GM12878 (cell line): ENCODE data around the gene OPCML. TPM values are rescaled to one million over a fixed set of nuclear protein-coding genes. Genes with fewer than 3 reads are reported as not detected.

Experiments
- ATAC-seq: fragments of 200-7000 bp; cut with Tn5 transposase; 3 replicates; pipeline ENCODE4 v1.9.1; 2020; ENCODE audit warnings: mild to moderate bottlenecking, moderate library complexity
- BruUV-seq: library from RNA; stranded (reverse); fragments of 400-500 nt; replicated peaks from 2 replicates; lab custom pipeline; 2021; lab: Mats Ljungman, UMichigan
- CTCF ChIA-PET: fragments of 300-600 bp; sonication (Branson Sonifier 250); formaldehyde crosslinking; extraction: SDS; loops from one replicate; lab custom pipeline; 2021; ENCODE audit warnings: inconsistent platforms; lab: Yijun Ruan, JAX
- POLR2A ChIA-PET: fragments of 350-600 bp; formaldehyde crosslinking; extraction: SDS; loops from one replicate; lab custom pipeline; 2021; ENCODE audit warnings: inconsistent platforms; lab: Charles Lee
- RAD21 ChIA-PET: fragments of 300-600 bp; sonication (Branson Sonifier 250); formaldehyde crosslinking; loops from one replicate; lab custom pipeline; 2023; ENCODE audit warnings: antibody characterized with exemption; ENCODE audit not compliant: unreplicated experiment; lab: Charles Lee
- SMC1A ChIA-PET: fragments of 300-600 bp; sonication (Branson Sonifier 250); formaldehyde crosslinking; loops from one replicate; lab custom pipeline; 2023; ENCODE audit not compliant: unreplicated experiment, uncharacterized antibody; lab: Charles Lee
- DNase-seq: peaks from one replicate; pipeline ENCODE4 v3.0.0-alpha.2; 2011; ENCODE audit warnings: low read depth, low spot score
- FAIRE-seq: peaks from 3 replicates; lab custom pipeline; 2011; peaks lifted over from hg19 to GRCh38; lab: Jason Lieb, UNC
- H2AFZ ChIP-seq: 2 replicates; pipeline ENCODE4 v1.6.0; 2011; ENCODE audit warnings: low read depth, low read length, control low read depth; ENCODE audit not compliant: control insufficient read depth
- H3K27ac ChIP-seq: 2 replicates; pipeline ENCODE4 v1.5.1; 2011; ENCODE audit warnings: control low read depth; ENCODE audit not compliant: control insufficient read depth, insufficient read depth
- H3K27me3 ChIP-seq, 2 experiments: replicated peaks in 1 of 2; 2 replicates each; pipeline versions ENCODE4 v1.6.0 to v1.6.1; 2011; ENCODE audit warnings: low read length in 1 of 2; ENCODE audit not compliant: control insufficient read depth in 2 of 2, insufficient read depth in 2 of 2
- H3K36me3 ChIP-seq, 2 experiments: 2 replicates each; pipeline ENCODE4 v1.5.1; 2011; ENCODE audit warnings: low read length in 1 of 2; ENCODE audit not compliant: control insufficient read depth in 2 of 2, insufficient read depth in 2 of 2
- H3K4me1 ChIP-seq: 2 replicates; pipeline ENCODE4 v1.6.1; 2011; ENCODE audit warnings: mild to moderate bottlenecking, low read length, moderate library complexity, mixed read lengths; ENCODE audit not compliant: control insufficient read depth, insufficient read depth
- H3K4me2 ChIP-seq: 2 replicates; pipeline ENCODE4 v1.6.0; 2011; ENCODE audit warnings: control low read depth; ENCODE audit not compliant: control insufficient read depth, insufficient read depth
- H3K4me3 ChIP-seq: fragments of 200-600 bp; sonication (generic); 2 replicates; pipeline ENCODE4 v1.5.1; 2016
- H3K79me2 ChIP-seq: 2 replicates; pipeline ENCODE4 v1.6.0; 2011; ENCODE audit warnings: low read length; ENCODE audit not compliant: control insufficient read depth, insufficient read depth
- H3K9ac ChIP-seq: 2 replicates; pipeline ENCODE4 v1.8.0; 2011; ENCODE audit warnings: low read length, control low read depth, mixed read lengths; ENCODE audit not compliant: control insufficient read depth, insufficient read depth
- H3K9me3 ChIP-seq: replicated peaks from 3 replicates; pipeline ENCODE4 v1.5.1; 2011; ENCODE audit warnings: mild to moderate bottlenecking, low read length; ENCODE audit not compliant: control insufficient read depth, insufficient read depth
- H4K20me1 ChIP-seq: 2 replicates; pipeline ENCODE4 v1.6.0; 2011; ENCODE audit not compliant: control insufficient read depth, insufficient read depth
- BCL3 ChIP-seq: IDR thresholded peaks from 2 replicates; pipeline ENCODE4 v1.6.1; 2011; ENCODE audit warnings: borderline replicate concordance, low read depth, mild to moderate bottlenecking, moderate library complexity, low read length; ENCODE audit not compliant: insufficient read depth, poor library complexity, severe bottlenecking
- CREB1 ChIP-seq: IDR thresholded peaks from 2 replicates; pipeline ENCODE4 v1.6.1; 2012; ENCODE audit warnings: low read depth, mild to moderate bottlenecking, inconsistent platforms
- IRF3 ChIP-seq: fragments of 450-650 bp; IDR thresholded peaks from 2 replicates; pipeline ENCODE4 v1.6.1; 2014; ENCODE audit warnings: mild to moderate bottlenecking
- NBN ChIP-seq: fragments of 450-650 bp; IDR thresholded peaks from 2 replicates; pipeline ENCODE4 v1.6.1; 2016
- POLR2AphosphoS5 ChIP-seq: IDR thresholded peaks from 2 replicates; pipeline ENCODE4 v1.6.1; 2011; ENCODE audit warnings: mild to moderate bottlenecking, low read length, inconsistent platforms
- SPI1 ChIP-seq: IDR thresholded peaks from 2 replicates; pipeline ENCODE4 v1.6.1; 2011; ENCODE audit warnings: low read depth, mild to moderate bottlenecking, low read length, moderate library complexity, borderline replicate concordance; ENCODE audit not compliant: insufficient read depth
- WGBS: methylation state at CpG from one replicate; pipeline ENCODE4 v1.1.6; 2016; ENCODE audit warnings: low lambda C conversion rate; ENCODE audit not compliant: insufficient replicate concordance, insufficient coverage; ENCODE audit errors: missing lambda C conversion rate; 5-methylcytosine and 5-hydroxymethylcytosine counted together
- in situ Hi-C: fragments of 300-500 bp; cut with MboI; formaldehyde crosslinking; loops from 9 replicates; pipeline ENCODE4 v1.14.3; 2018; ENCODE audit warnings: mixed read lengths
- intact Hi-C: fragments of 100-400 bp; cut with micrococcal nuclease; formaldehyde crosslinking; loops from one replicate; pipeline ENCODE4 v1.14.2; 2022; ENCODE audit not compliant: unreplicated experiment
- polyA plus RNA-seq, 11 experiments: library from polyadenylated mRNA; depleted of rRNA in 4 of 11; unstranded in 6 of 11; stranded (reverse) in 5 of 11; fragments of >200 nt; fragmentation: Nextera tagmentation in 4 of 11; fragmentation: Illumina TruSeq in 1 of 11; extraction: Ambion mirVana in 4 of 11; extraction: Trizol in 1 of 11; gene quantifications; 1 replicate in 1 of 11; 2 replicates in 10 of 11; pipeline versions ENCODE4 v1.2.1 to v1.2.3, GENCODE V29; 2011 to 2016; ENCODE audit warnings: inconsistent platforms in 2 of 11, missing spikeins in 2 of 11, low read depth in 1 of 11
- total RNA-seq, 4 experiments: library from RNA; depleted of rRNA in 3 of 4; stranded (reverse); fragments of >200 nt in 3 of 4; fragmentation: Illumina TruSeq in 1 of 4; extraction: Trizol in 1 of 4; gene quantifications; 2 replicates each; pipeline versions ENCODE4 v1.2.1 to v1.2.3, GENCODE V29; 2013 to 2021

OPCML gene
- total and polyA plus RNA-seq, 10 of the 15 experiments (the other 5 are each of a cell fraction or from before 2014, with no cell fraction given): 0.84 TPM; not detected in 9

GRCh38 chr11:133266986-133267385, 265.3 kb downstream of the OPCML start (continued):
- TF ChIP-seq SPI1: no peak
- TF ChIP-seq NBN: no peak
- no peak for TF ChIP-seq CREB1

GRCh38 chr11:133265530-133266035, 266.7 kb downstream of the OPCML start:
- Histone ChIP-seq H3K9me3 (peaks cover 6% of the 10 kb centered on the region), H3K79me2 (no peaks in the 10 kb centered on the region), H3K4me2 (no peak overlapping the region), H2AFZ (no peak overlapping the region), H3K4me1 (peaks cover 10% of the 10 kb centered on the region; the same call in 1 of the 2 replicates), H3K36me3 (no peaks in the 10 kb centered on the region), H3K9ac (no peak overlapping the region), H3K4me3 (no peak overlapping the region), H4K20me1 (no peaks in the 10 kb centered on the region), H3K27me3 (no peaks in the 10 kb centered on the region), H3K27ac (no peak overlapping the region)
- 59% methylated on average over 11 of the region's 11 CpGs for WGBS
- no peak for FAIRE-seq
- ChIA-PET SMC1A (no interaction called here), RAD21 (no interaction called here), CTCF (no interaction called here), POLR2A (no interaction called here)
- intact Hi-C loops (loop anchor here (5.0 to 10.0 kb wide), 2 partner anchors 99 to 147 kb away; no protein-coding TSS in a partner anchor), in situ Hi-C loops (no loop called here)
- no TSS peak for BruUV-seq
- no peak for ATAC-seq
- DNase-seq: no peak
- TF ChIP-seq BCL3: no peak
- no peak for TF ChIP-seq IRF3
- TF ChIP-seq POLR2AphosphoS5: no peak
